WERI-Rb-1 (cell line): ENCODE measurements around the gene WWOX.

ENCODE experiments used
- DNase-seq: peaks from one replicate; pipeline ENCODE4 v3.0.0-alpha.2; 2020
- H3K27ac ChIP-seq: fragments of 250-450 bp; sonication (Bioruptor Pico); 2 replicates; pipeline ENCODE4 v1.5.1; 2020; ENCODE audit warnings: mild to moderate bottlenecking, moderate library complexity
- H3K27me3 ChIP-seq: fragments of 250-450 bp; sonication (Bioruptor Pico); 2 replicates; pipeline ENCODE4 v1.5.1; 2021; ENCODE audit warnings: mild to moderate bottlenecking, low read depth, moderate library complexity; ENCODE audit not compliant: insufficient read depth, severe bottlenecking
- H3K36me3 ChIP-seq: fragments of 250-450 bp; sonication (Bioruptor Pico); 2 replicates; pipeline ENCODE4 v1.5.1; 2020; ENCODE audit warnings: mild to moderate bottlenecking, moderate library complexity
- H3K4me3 ChIP-seq: 2 replicates; pipeline ENCODE4 v1.5.1; 2011; ENCODE audit warnings: low read depth, mild to moderate bottlenecking, control low read depth, low read length
- H3K9me3 ChIP-seq: fragments of 250-450 bp; sonication (Bioruptor Pico); 2 replicates; pipeline ENCODE4 v1.5.1; 2021; ENCODE audit warnings: mild to moderate bottlenecking, moderate library complexity; ENCODE audit not compliant: severe bottlenecking
- CTCF ChIP-seq: IDR thresholded peaks from 2 replicates; pipeline ENCODE4 v1.5.1; 2011; ENCODE audit warnings: low read depth, mild to moderate bottlenecking, control low read depth, inconsistent platforms, low read length

Gene WWOX

DNA sequence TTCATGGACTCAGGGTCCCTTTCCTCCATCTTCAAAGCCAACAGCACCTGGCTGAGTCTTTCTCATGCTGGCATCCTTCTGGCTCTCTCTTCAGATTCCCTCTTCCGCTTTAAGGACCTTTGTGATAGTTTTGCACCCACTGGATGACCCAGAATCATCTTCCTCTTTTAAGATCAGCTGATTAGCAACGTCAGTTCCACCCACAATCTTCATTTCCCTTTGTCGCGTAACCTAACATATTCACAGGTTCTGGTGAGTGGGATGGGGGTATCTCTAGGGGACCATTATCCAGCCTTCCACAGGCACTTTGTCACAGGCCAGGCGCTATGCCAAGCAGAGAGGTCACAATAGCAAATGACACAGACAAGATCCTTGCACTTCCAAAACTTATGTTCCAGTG, 907.3 kb downstream of the WWOX start:
- no peak for TF ChIP-seq CTCF
- Histone ChIP-seq H3K4me3 (no peak overlapping the region), H3K27me3 (no peaks in the 10 kb centered on the region), H3K9me3 (no peaks in the 10 kb centered on the region), H3K36me3 (no peaks in the 10 kb centered on the region), H3K27ac (no peak overlapping the region)
- DNase-seq: no peak

DNA sequence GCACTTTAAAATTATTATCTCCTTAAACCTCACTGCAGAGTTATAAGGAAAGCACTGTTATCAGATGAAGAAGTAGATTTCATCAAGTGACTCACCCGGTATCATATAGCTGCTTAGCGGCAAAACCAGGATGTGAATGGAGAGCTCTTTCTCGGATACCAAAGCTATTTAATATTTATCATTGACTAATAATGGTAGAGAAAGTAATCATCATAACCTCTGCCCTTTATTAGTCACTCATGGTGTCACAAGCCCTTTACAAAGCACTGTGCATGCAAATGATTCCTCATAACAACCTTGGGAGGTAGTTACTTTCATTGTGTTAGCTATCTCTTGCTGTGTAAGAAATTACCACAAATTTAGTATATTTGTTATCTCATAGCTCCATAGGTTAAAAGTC, 908.2 kb downstream of the WWOX start:
- Histone ChIP-seq H3K27me3 (no peaks in the 10 kb centered on the region), H3K4me3 (no peak overlapping the region), H3K27ac (no peak overlapping the region), H3K36me3 (no peaks in the 10 kb centered on the region), H3K9me3 (no peaks in the 10 kb centered on the region)
- DNase-seq: no peak
- TF ChIP-seq CTCF: no peak

DNA sequence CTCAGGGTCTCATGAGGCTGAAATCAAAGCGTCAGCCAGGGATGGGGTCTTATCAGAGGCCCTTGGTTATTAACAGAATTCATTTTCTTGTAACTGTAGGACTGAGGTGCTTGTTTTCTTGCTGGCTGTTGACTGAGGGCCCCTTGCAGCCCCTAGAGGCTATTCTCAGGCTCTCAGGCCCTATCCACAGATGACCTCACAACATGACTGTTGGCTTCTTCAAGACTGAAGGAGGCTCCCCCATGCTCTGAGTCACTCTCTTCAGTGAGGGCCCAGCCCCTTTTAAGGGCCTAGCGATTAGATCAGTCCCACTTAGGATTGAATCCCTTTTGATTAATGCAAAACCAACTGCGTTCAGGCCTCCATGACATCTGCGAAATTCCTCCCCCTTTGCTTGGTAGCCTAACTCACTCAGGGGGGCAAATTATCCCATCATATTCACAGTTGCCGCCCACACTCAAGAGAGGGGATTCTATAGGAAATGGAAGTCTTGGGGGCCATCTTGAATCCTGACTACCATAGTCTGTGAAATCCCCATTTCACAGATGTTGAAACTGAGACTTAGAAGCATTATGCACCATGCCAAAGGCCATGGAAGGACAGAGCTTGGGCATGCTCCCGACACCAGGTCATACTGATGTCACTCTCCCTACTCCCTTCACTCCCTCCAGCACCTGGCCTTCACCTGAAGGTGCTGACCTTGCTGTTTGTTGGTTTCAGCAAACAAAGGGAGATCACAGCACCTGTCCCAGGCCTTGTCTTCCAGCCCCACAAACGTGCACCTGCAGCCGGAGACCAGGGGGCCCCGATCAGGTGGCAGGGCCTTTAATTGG, 908.8 kb downstream of the WWOX start:
- TF ChIP-seq CTCF: no peak
- no peak overlapping the region for H3K4me3 ChIP-seq
- DNase-seq: no peak

GRCh38 chr16:79008869-79009179, 909.4 kb downstream of the WWOX start:
- no peaks in the 10 kb centered on the region for H3K36me3 ChIP-seq
- H3K9me3 ChIP-seq: no peaks in the 10 kb centered on the region
- DNase-seq: no peak
- no peak for TF ChIP-seq CTCF
- H3K27me3 ChIP-seq: no peaks in the 10 kb centered on the region
- H3K4me3 ChIP-seq: no peak overlapping the region
- H3K27ac ChIP-seq: no peak overlapping the region

More for the DNA sequence above, 908.8 kb downstream of the WWOX start:
- no peak overlapping the region for H3K27ac ChIP-seq
- H3K27me3 ChIP-seq: no peaks in the 10 kb centered on the region
- no peaks in the 10 kb centered on the region for H3K36me3 ChIP-seq
- no peaks in the 10 kb centered on the region for H3K9me3 ChIP-seq

GRCh38 chr16:79009896-79010295, 910.4 kb downstream of the WWOX start:
- DNase-seq: no peak
- no peaks in the 10 kb centered on the region for H3K9me3 ChIP-seq
- no peaks in the 10 kb centered on the region for H3K36me3 ChIP-seq
- no peak overlapping the region for H3K4me3 ChIP-seq
- TF ChIP-seq CTCF: no peak
- no peak overlapping the region for H3K27ac ChIP-seq
- no peaks in the 10 kb centered on the region for H3K27me3 ChIP-seq

DNA sequence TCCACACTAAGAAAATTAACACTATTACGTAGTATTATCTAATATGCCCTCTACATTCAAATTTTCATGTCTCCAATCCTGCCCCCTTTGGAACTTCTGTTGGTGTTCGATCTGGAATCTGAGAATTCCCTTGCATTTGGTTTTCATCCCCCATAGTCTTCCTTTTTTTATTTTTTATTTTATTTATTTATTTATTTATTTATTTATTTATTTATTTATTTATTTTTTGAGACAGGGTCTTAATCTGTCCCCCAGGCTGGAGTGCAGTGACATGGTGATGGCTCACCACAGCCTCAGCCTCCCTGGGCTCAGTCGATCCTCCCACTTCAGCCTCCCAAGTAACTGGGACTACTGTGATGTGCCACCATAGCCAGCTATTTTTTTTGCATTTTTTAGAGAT, 911.8 kb downstream of the WWOX start:
- Histone ChIP-seq H3K4me3 (no peak overlapping the region), H3K9me3 (no peaks in the 10 kb centered on the region), H3K27ac (no peak overlapping the region), H3K36me3 (no peaks in the 10 kb centered on the region), H3K27me3 (no peaks in the 10 kb centered on the region)
- no peak for TF ChIP-seq CTCF
- no peak for DNase-seq
